Measurements from ENCODE around the gene LMAN2. TPM values are rescaled to one million over a fixed set of nuclear protein-coding genes. Genes with fewer than 3 reads are reported as not detected.

The LMAN2 gene
- total RNA-seq, 1 experiment from 2014 or later = 106 TPM

GRCh38 chr5:177355162-177355867, 3.8 kb upstream of the LMAN2 start:
- H2BK20ac ChIP-seq (ENCODE audit: low read depth, low read length, poor library complexity, severe bottlenecking) = no peak overlapping the region
- H3K4me3 Mint-ChIP-seq = no peak overlapping the region
- H3K79me2 ChIP-seq (ENCODE audit: insufficient read depth, low read length) = peaks cover 9% of the 10 kb centered on the region
- no peak overlapping the region for H2BK12ac ChIP-seq (ENCODE audit: insufficient read length, low read depth, low read length)
- H3K18ac ChIP-seq (ENCODE audit: insufficient read length, low read depth, low read length) = no peak overlapping the region
- no peak overlapping the region for H4K5ac ChIP-seq (ENCODE audit: insufficient read length, low read depth, low read length)
- no peak overlapping the region for H3K14ac ChIP-seq (ENCODE audit: insufficient read depth, low read length)
- H3K27me3 Mint-ChIP-seq (ENCODE audit: low read depth) = peaks cover 49% of the 10 kb centered on the region
- H4K8ac ChIP-seq (replicated peaks; ENCODE audit: insufficient read length, low read depth, low read length) = no peak overlapping the region
- no peak overlapping the region for H2AFZ ChIP-seq (ENCODE audit: low read length)
- no peak overlapping the region for H2AK5ac ChIP-seq (ENCODE audit: insufficient read length, low read length)
- H3K9me3 Mint-ChIP-seq = peaks cover 3 to 4% of the 10 kb centered on the region in 2 experiments; a peak in 4 of 5 replicates
- H3K27me3 ChIP-seq (ENCODE audit: insufficient read depth, low read length) = no peaks in the 10 kb centered on the region
- no peak overlapping the region for H4K91ac ChIP-seq (ENCODE audit: insufficient read length, low read depth, low read length)
- H4K20me1 ChIP-seq (ENCODE audit: control insufficient read depth, insufficient read depth, insufficient read length) = no peaks in the 10 kb centered on the region
- H3K36me3 Mint-ChIP-seq (ENCODE audit: insufficient read depth in 1 of 3, low read depth in 3 of 3) = no peaks in the 10 kb centered on the region; a peak in 1 of 7 replicates
- peaks cover 7% of the 10 kb centered on the region for H3K23me2 ChIP-seq (ENCODE audit: insufficient read length, low read depth, low read length, poor library complexity, severe bottlenecking)
- H3K4me2 ChIP-seq (ENCODE audit: insufficient read depth, insufficient read length, low read length) = no peak overlapping the region
- H3K4me1 ChIP-seq (ENCODE audit: insufficient read depth, low read length) = peaks cover 3% of the 10 kb centered on the region; the same call in 1 of the 2 replicates
- peaks cover 4% of the 10 kb centered on the region for H3K79me1 ChIP-seq (ENCODE audit: insufficient read depth, low read depth, low read length, poor library complexity, severe bottlenecking)
- no peak overlapping the region for H2BK120ac ChIP-seq (ENCODE audit: low read depth, low read length, poor library complexity, severe bottlenecking)
- WGBS (ENCODE audit: extremely low coverage, insufficient read length, low lambda C conversion rate) = no CpG with 5 or more reads among the region's 1 CpG
- no peak overlapping the region for H3K23ac ChIP-seq (ENCODE audit: insufficient read length, low read depth, low read length)
- H3K4ac ChIP-seq (ENCODE audit: low read depth, low read length) = no peak overlapping the region
- H3K4me1 Mint-ChIP-seq = peaks cover 9 to 13% of the 10 kb centered on the region in 2 experiments
- DNase-seq = no peak
- no peak overlapping the region for H2BK5ac ChIP-seq (ENCODE audit: insufficient read length, low read length)
- TF ChIP-seq, protein P1, sequence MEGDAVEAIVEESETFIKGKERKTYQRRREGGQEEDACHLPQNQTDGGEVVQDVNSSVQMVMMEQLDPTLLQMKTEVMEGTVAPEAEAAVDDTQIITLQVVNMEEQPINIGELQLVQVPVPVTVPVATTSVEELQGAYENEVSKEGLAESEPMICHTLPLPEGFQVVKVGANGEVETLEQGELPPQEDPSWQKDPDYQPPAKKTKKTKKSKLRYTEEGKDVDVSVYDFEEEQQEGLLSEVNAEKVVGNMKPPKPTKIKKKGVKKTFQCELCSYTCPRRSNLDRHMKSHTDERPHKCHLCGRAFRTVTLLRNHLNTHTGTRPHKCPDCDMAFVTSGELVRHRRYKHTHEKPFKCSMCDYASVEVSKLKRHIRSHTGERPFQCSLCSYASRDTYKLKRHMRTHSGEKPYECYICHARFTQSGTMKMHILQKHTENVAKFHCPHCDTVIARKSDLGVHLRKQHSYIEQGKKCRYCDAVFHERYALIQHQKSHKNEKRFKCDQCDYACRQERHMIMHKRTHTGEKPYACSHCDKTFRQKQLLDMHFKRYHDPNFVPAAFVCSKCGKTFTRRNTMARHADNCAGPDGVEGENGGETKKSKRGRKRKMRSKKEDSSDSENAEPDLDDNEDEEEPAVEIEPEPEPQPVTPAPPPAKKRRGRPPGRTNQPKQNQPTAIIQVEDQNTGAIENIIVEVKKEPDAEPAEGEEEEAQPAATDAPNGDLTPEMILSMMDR (conservative IDR thresholded peaks at IDR 0.05) = no peak
- no peak overlapping the region for H3K27ac ChIP-seq (ENCODE audit: insufficient read length, low read depth, low read length)
- no peak overlapping the region; a peak in 1 of 7 replicates for H3K27ac Mint-ChIP-seq
- no peak overlapping the region for H3K9ac ChIP-seq (ENCODE audit: extremely low read depth, insufficient read length, low read length)
- no peak overlapping the region for H2BK15ac ChIP-seq (ENCODE audit: low read depth, low read length)
- no peak overlapping the region for H3K56ac ChIP-seq (ENCODE audit: insufficient read length, low read depth, low read length)
- H3K9me3 ChIP-seq (ENCODE audit: control insufficient read depth, low read depth, low read length) = no peaks in the 10 kb centered on the region
- H3T11ph ChIP-seq (ENCODE audit: low read length) = no peak overlapping the region
